Measurements from ENCODE around the gene ST3GAL3. TPM values are rescaled to one million over a fixed set of nuclear protein-coding genes. Genes with fewer than 3 reads are reported as not detected.

The ST3GAL3 gene
- total and polyA plus RNA-seq, 10 of the 15 experiments (the other 5 are each of a cell fraction or from before 2014, with no cell fraction given): 1.2 to 19.3 (median 11.0) TPM

- Histone ChIP-seq H3K79me2 (ENCODE audit: control insufficient read depth, insufficient read depth, low read length) (peaks cover 2% of the 10 kb centered on the region), H3K4me1 (ENCODE audit: control insufficient read depth, insufficient read depth, low read length) (no peaks in the 10 kb centered on the region; the same call in 1 of the 2 replicates), H3K9me3 (replicated peaks; ENCODE audit: control insufficient read depth, insufficient read depth, low read length) (no peaks in the 10 kb centered on the region), H3K27me3 (replicated peaks in 1 of 2; ENCODE audit: control insufficient read depth in 2 of 2, insufficient read depth in 2 of 2, low read length in 1 of 2) (no peaks in the 10 kb centered on the region), H3K27ac (ENCODE audit: control insufficient read depth, insufficient read depth) (no peak overlapping the region), H3K4me3 (no peak overlapping the region), H2AFZ (ENCODE audit: control insufficient read depth, low read depth, low read length) (no peak overlapping the region), H4K20me1 (ENCODE audit: control insufficient read depth, insufficient read depth) (no peaks in the 10 kb centered on the region), H3K9ac (ENCODE audit: control insufficient read depth, insufficient read depth, low read length) (no peak overlapping the region), H3K36me3 (ENCODE audit: control insufficient read depth in 2 of 2, insufficient read depth in 2 of 2, low read length in 1 of 2) (0 out of 4 replicates have a peak, but pooled peaks cover 0 to 2% of the 10 kb centered on the region in 2 experiments), H3K4me2 (ENCODE audit: control insufficient read depth, insufficient read depth) (no peak overlapping the region)
- in situ Hi-C loops (cut with MboI) (no loop called here), intact Hi-C loops (cut with micrococcal nuclease; ENCODE audit: unreplicated experiment) (no loop called here)
- ChIA-PET POLR2A (no interaction called here), CTCF (no interaction called here), SMC1A (ENCODE audit: uncharacterized antibody, unreplicated experiment) (interaction anchor here (1.5 kb wide), 1 partner anchor 218 kb away, joined by 3 read pairs; no protein-coding TSS in a partner anchor), RAD21 (ENCODE audit: unreplicated experiment) (no interaction called here)
- BruUV-seq (replicated peaks): no TSS peak
- FAIRE-seq: no peak
- ATAC-seq: no peak
- 94% methylated on average over 15 of the region's 15 CpGs for WGBS (ENCODE audit: insufficient coverage, insufficient replicate concordance, low lambda C conversion rate, missing lambda C conversion rate)
- DNase-seq (ENCODE audit: low read depth, low spot score): no peak
- TF ChIP-seq POLR2AphosphoS2 (IDR thresholded peaks at IDR 0.05; ENCODE audit: low read depth, low read length) (no peak), BCL11A (IDR thresholded peaks at IDR 0.05; ENCODE audit: low read depth, low read length) (no peak), EZH2 (IDR thresholded peaks at IDR 0.05; ENCODE audit: borderline replicate concordance, control insufficient read depth, low read depth, low read length) (no peak), SMARCA5 (IDR thresholded peaks at IDR 0.05) (no peak), SREBF2 (IDR thresholded peaks at IDR 0.05; ENCODE audit: low read length) (no peak), HDAC2 (IDR thresholded peaks at IDR 0.05) (no peak), CEBPZ (IDR thresholded peaks at IDR 0.05; ENCODE audit: low read depth, low read length) (no peak), FOS (IDR thresholded peaks at IDR 0.05; ENCODE audit: borderline replicate concordance, extremely low read depth, insufficient read length) (no peak), BCL3 (IDR thresholded peaks at IDR 0.05; ENCODE audit: borderline replicate concordance, insufficient read depth, low read depth, low read length, poor library complexity, severe bottlenecking) (no peak), IRF3 (IDR thresholded peaks at IDR 0.05) (no peak), EGR1 (IDR thresholded peaks at IDR 0.05; ENCODE audit: borderline replicate concordance in 1 of 2, low read depth in 2 of 2, low read length in 2 of 2) (no peak)
- TF ChIP-seq, protein P1, sequence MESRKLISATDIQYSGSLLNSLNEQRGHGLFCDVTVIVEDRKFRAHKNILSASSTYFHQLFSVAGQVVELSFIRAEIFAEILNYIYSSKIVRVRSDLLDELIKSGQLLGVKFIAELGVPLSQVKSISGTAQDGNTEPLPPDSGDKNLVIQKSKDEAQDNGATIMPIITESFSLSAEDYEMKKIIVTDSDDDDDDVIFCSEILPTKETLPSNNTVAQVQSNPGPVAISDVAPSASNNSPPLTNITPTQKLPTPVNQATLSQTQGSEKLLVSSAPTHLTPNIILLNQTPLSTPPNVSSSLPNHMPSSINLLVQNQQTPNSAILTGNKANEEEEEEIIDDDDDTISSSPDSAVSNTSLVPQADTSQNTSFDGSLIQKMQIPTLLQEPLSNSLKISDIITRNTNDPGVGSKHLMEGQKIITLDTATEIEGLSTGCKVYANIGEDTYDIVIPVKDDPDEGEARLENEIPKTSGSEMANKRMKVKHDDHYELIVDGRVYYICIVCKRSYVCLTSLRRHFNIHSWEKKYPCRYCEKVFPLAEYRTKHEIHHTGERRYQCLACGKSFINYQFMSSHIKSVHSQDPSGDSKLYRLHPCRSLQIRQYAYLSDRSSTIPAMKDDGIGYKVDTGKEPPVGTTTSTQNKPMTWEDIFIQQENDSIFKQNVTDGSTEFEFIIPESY (IDR thresholded peaks at IDR 0.05): no peak
Observed at GRCh38 chr1:43716559-43717281, 9.4 kb downstream of the ST3GAL3 start.

All from GM12878 (cell line).